WI38 (cell line): ENCODE results near the gene ZNF514.
"Not testable (repeated sequence)": the region's sequence is repeated elsewhere in the genome, so short reads cannot be mapped to it uniquely, and the experiment has no call there.

Source experiments
- H3K4me3 ChIP-seq: 2 replicates; pipeline ENCODE4 v1.5.1; 2011; ENCODE audit warnings: low read depth, mild to moderate bottlenecking, control low read depth, low read length
- TF ChIP-seq, protein P1 (sequence below): IDR thresholded peaks from 2 replicates; pipeline ENCODE4 v1.5.1; 2012; ENCODE audit warnings: low read depth, mild to moderate bottlenecking, control low read depth, low read length

Gene ZNF514

DNA sequence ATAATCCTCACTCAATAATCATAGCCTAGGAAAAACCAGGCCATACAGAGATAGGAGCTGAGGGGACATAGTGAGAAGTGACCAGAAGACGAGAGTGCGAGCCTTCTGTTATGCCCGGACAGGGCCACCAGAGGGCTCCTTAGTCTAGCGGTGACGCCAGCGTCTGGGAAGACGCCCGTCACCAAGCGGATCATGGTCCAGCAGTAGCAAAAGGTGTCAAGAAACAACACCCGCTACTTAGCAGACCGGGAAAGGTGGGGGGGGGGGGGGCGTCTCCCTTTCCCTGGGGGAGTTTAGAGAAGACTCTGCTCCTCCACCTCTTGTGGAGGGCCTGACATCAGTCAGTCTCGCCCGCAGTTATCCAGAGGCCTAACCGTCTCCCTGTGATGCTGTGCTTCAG, 33.3 kb upstream of the ZNF514 start:
- not testable (repeated sequence) for H3K4me3 ChIP-seq
- TF ChIP-seq, protein P1, sequence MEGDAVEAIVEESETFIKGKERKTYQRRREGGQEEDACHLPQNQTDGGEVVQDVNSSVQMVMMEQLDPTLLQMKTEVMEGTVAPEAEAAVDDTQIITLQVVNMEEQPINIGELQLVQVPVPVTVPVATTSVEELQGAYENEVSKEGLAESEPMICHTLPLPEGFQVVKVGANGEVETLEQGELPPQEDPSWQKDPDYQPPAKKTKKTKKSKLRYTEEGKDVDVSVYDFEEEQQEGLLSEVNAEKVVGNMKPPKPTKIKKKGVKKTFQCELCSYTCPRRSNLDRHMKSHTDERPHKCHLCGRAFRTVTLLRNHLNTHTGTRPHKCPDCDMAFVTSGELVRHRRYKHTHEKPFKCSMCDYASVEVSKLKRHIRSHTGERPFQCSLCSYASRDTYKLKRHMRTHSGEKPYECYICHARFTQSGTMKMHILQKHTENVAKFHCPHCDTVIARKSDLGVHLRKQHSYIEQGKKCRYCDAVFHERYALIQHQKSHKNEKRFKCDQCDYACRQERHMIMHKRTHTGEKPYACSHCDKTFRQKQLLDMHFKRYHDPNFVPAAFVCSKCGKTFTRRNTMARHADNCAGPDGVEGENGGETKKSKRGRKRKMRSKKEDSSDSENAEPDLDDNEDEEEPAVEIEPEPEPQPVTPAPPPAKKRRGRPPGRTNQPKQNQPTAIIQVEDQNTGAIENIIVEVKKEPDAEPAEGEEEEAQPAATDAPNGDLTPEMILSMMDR, result peak; percentile 39; the same call in 1 of the 2 replicates

DNA sequence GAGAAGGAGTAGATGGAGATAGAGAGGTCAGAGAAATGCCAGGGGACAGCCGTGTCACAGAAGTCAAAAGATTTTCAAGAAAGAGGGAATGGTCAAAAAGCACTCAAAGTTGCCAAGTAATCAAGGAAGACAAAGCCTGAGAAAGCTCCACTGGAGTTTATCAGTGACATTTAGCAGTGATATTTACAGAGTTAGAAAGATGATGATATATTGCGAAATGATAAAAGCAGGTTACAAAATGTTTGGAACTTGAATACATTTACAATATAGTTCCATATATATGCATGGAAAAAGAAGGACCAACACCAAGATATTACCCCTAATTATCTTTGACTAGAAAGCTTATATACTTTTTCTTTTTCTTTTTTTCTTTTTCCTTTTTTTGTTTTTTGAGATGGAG, 26.3 kb upstream of the ZNF514 start:
- H3K4me3 ChIP-seq, result no peak overlapping the region
- TF ChIP-seq, protein P1, result no peak

- TF ChIP-seq, protein P1, result no peak
- H3K4me3 ChIP-seq, result no peak overlapping the region
Measured at GRCh38 chr2:95185197-95185596, 25.5 kb upstream of the ZNF514 start.

GRCh38 chr2:95181774-95182173, 22.1 kb upstream of the ZNF514 start:
- TF ChIP-seq, protein P1, result no peak

GRCh38 chr2:95179451-95179850, 19.8 kb upstream of the ZNF514 start:
- no peak overlapping the region for H3K4me3 ChIP-seq

More at GRCh38 chr2:95181774-95182173, 22.1 kb upstream of the ZNF514 start:
- no peak overlapping the region for H3K4me3 ChIP-seq

DNA sequence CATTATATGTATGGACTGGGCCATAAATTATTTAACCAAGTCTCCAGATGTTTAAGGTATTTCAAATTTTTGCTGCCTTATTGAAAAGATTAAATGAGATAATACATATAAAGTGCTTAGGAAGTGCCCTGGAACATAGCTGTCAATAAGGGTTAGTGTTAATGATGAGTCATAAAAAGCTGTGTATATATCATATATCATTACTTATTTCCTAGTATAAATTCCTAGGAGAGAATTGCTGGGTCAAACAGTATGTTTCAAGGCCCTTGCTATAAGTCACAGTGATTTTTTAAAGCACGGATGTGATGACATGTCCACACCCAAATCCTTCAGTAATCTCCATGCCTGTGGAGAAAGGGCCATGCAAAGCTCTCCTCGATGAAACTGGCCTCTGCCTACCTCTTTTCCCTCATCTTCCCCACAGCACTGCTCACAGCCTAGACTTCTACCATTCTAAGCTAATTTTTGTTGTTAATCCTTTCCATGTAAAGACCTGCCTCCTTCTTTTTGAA, 14.4 kb upstream of the ZNF514 start:
- H3K4me3 ChIP-seq, result no peak overlapping the region
- TF ChIP-seq, protein P1, result no peak

More at GRCh38 chr2:95179451-95179850, 19.8 kb upstream of the ZNF514 start:
- TF ChIP-seq, protein P1, result no peak

DNA sequence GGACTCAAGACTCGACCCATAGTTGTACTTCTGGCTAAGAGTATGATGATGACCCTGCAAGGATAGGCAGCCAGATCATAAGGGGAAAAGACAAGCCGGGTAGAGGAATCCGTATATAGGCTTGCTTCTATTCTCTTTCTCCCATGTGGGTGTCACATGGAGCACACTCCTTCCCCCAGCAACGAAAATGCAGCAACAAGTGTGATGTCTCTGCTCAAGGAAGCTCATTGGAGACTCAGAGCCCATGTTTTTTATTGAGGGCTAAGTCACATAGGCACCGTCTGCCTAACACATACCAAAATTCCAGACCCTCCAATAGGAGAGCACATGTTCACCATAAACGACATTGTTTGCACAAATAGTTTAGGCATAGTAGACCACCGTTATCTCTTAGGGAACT, 12.3 kb upstream of the ZNF514 start:
- TF ChIP-seq, protein P1, result no peak
- H3K4me3 ChIP-seq, result no peak overlapping the region
